Hematopoietic multipotent progenitor cell treated with erythropoietin and hydrocortisone succinate and interleukin-3 and kit ligand, for 15 days (in vitro differentiated cells): ENCODE measurements around the gene BTRC.
"Not testable (repeated sequence)": the region's sequence is repeated elsewhere in the genome, so short reads cannot be mapped to it uniquely, and the experiment has no call there.

Source experiments
- DNase-seq: peaks from one replicate; pipeline ENCODE4 v3.0.0-alpha.2; 2015; ENCODE audit warnings: low spot score

Gene BTRC

GRCh38 chr10:101351017-101351416 is 2.9 kb upstream of the BTRC start:
- DNase-seq, result no peak

GRCh38 chr10:101351477-101351876 is 2.5 kb upstream of the BTRC start:
- no peak for DNase-seq

- DNase-seq, result not testable (repeated sequence)
These were observed 1.1 kb upstream of the BTRC start for GRCh38 chr10:101352857-101353256.

- DNase-seq, result peak; percentile 14
These were observed 535 bp downstream of the BTRC start for GRCh38 chr10:101354328-101355071.

- no peak for DNase-seq
These were observed 1.2 kb downstream of the BTRC start for GRCh38 chr10:101355072-101355706.

GRCh38 chr10:101356132-101356531 is 2.2 kb downstream of the BTRC start:
- no peak for DNase-seq

GRCh38 chr10:101357958-101358357 is 4.0 kb downstream of the BTRC start:
- no peak for DNase-seq

GRCh38 chr10:101358706-101359300 is 4.8 kb downstream of the BTRC start:
- no peak for DNase-seq

- DNase-seq, result not testable (repeated sequence)
These were observed 6.1 kb downstream of the BTRC start for GRCh38 chr10:101360090-101360489.

- not testable (repeated sequence) for DNase-seq
These were observed 6.9 kb downstream of the BTRC start for GRCh38 chr10:101360841-101361240.

- DNase-seq, result no peak
These were observed 10.0 kb downstream of the BTRC start for GRCh38 chr10:101363850-101364400.

GRCh38 chr10:101364721-101365120 is 10.8 kb downstream of the BTRC start:
- no peak for DNase-seq

- no peak for DNase-seq
These were observed 13.8 kb downstream of the BTRC start for GRCh38 chr10:101367569-101368453.

- DNase-seq, result no peak
These were observed 19.1 kb downstream of the BTRC start for GRCh38 chr10:101373063-101373462.

- DNase-seq, result not testable (repeated sequence)
These were observed 20.0 kb downstream of the BTRC start for GRCh38 chr10:101373993-101374392.

- no peak for DNase-seq
These were observed 21.1 kb downstream of the BTRC start for GRCh38 chr10:101375076-101375475.

- no peak for DNase-seq
These were observed 25.8 kb downstream of the BTRC start for GRCh38 chr10:101379663-101380352.

- DNase-seq, result no peak
These were observed 26.5 kb downstream of the BTRC start for GRCh38 chr10:101380353-101381017.

GRCh38 chr10:101385866-101386658 is 32.1 kb downstream of the BTRC start:
- no peak for DNase-seq
